T-cell (primary cell): Measurements from ENCODE around the gene ERCC8. TPM values are rescaled to one million over a fixed set of nuclear protein-coding genes. Genes with fewer than 3 reads are reported as not detected.

ENCODE experiments used
- ATAC-seq, 4 experiments: fragments of 200-7000 bp in 3 of 4; fragments of 150-1000 bp in 1 of 4; cut with Tn5 transposase; replicated peaks in 1 of 4; 1 replicate in 3 of 4; 2 replicates in 1 of 4; pipeline ENCODE4 v1.10.0; 2021; ENCODE audit warnings: moderate library complexity in 3 of 4, mild to moderate bottlenecking in 2 of 4, moderate number of reproducible peaks in 1 of 4
- CTCF ChIA-PET, 2 donors: fragments of 300-600 bp; sonication (Branson Sonifier 250); formaldehyde crosslinking; loops; one replicate each; lab custom pipeline; 2022; ENCODE audit warnings: antibody characterized with exemption in 2 of 2; lab: Charles Lee
- POLR2A ChIA-PET, 2 donors: fragments of 300-600 bp; sonication (Branson Sonifier 250); formaldehyde crosslinking; loops; one replicate each; lab custom pipeline; 2022; ENCODE audit warnings: antibody characterized with exemption in 2 of 2; lab: Charles Lee
- DNase-seq, 35 experiments: peaks; one replicate each; pipeline versions ENCODE4 v3.0.0 to v3.0.0-alpha.2; 2013 to 2023
- H3K27ac ChIP-seq: one replicate; pipeline ENCODE4 v1.5.1; 2013; ENCODE audit warnings: low read length
- H3K27me3 ChIP-seq, 2 experiments: replicated peaks in 1 of 2; 1 replicate in 1 of 2; 2 replicates in 1 of 2; pipeline versions ENCODE4 v1.6.1 to v1.7.0; 2013; ENCODE audit warnings: low read length in 1 of 2, mixed read lengths in 1 of 2; ENCODE audit not compliant: control insufficient read depth in 2 of 2, insufficient read depth in 2 of 2; ENCODE audit errors: extremely low read depth in 1 of 2
- H3K36me3 ChIP-seq, 2 donors: 1 replicate in 1 of 2; 2 replicates in 1 of 2; pipeline versions ENCODE4 v1.6.1 to v1.7.0; 2013; ENCODE audit warnings: low read length in 1 of 2; ENCODE audit not compliant: control insufficient read depth in 2 of 2, insufficient read depth in 1 of 2; ENCODE audit errors: extremely low read depth in 1 of 2
- H3K4me1 ChIP-seq, 2 experiments: 1 replicate in 1 of 2; 2 replicates in 1 of 2; pipeline versions ENCODE4 v1.6.1 to v1.7.0; 2013; ENCODE audit warnings: low read length in 2 of 2, mixed read lengths in 1 of 2; ENCODE audit not compliant: insufficient read depth in 2 of 2, control insufficient read depth in 1 of 2; ENCODE audit errors: extremely low read depth in 1 of 2
- H3K4me3 ChIP-seq, 2 donors: 1 replicate in 1 of 2; 2 replicates in 1 of 2; pipeline versions ENCODE4 v1.5.1 to v1.7.0; 2013; ENCODE audit warnings: mild to moderate bottlenecking in 2 of 2, low read length in 1 of 2, moderate library complexity in 1 of 2; ENCODE audit not compliant: control insufficient read depth in 1 of 2; ENCODE audit errors: extremely low read depth in 1 of 2
- H3K9me3 ChIP-seq: 2 replicates; pipeline ENCODE4 v1.7.0; 2013
- H3K27ac Mint-ChIP-seq, 2 donors: one replicate each; pipeline ENCODE4 v1.8.0; 2020 to 2021; ENCODE audit warnings: mild to moderate bottlenecking in 2 of 2, mixed read lengths in 2 of 2
- H3K27me3 Mint-ChIP-seq, 2 donors: one replicate each; pipeline ENCODE4 v1.8.0; 2021 to 2022; ENCODE audit warnings: mixed read lengths in 2 of 2
- H3K36me3 Mint-ChIP-seq: one replicate; pipeline ENCODE4 v1.8.0; 2021; ENCODE audit warnings: mixed read lengths
- H3K4me1 Mint-ChIP-seq, 3 donors: one replicate each; pipeline ENCODE4 v1.8.0; 2020 to 2022; ENCODE audit warnings: mixed read lengths in 3 of 3, mild to moderate bottlenecking in 1 of 3
- H3K4me3 Mint-ChIP-seq, 3 donors: one replicate each; pipeline ENCODE4 v1.8.0; 2020 to 2022; ENCODE audit warnings: mild to moderate bottlenecking in 3 of 3, mixed read lengths in 3 of 3, moderate library complexity in 3 of 3
- H3K9me3 Mint-ChIP-seq, 3 donors: one replicate each; pipeline ENCODE4 v1.8.0; 2020 to 2022; ENCODE audit warnings: mixed read lengths in 3 of 3
- WGBS: methylation state at CpG from one replicate; pipeline ENCODE4 v1.1.5; 2013; ENCODE audit warnings: missing lambda C conversion rate; ENCODE audit not compliant: insufficient coverage; 5-methylcytosine and 5-hydroxymethylcytosine counted together
- total RNA-seq, 35 experiments: library from RNA in 6 of 35; stranded (reverse) in 6 of 35; fragments of 120-200 nt in 1 of 35; gene quantifications; one replicate each; pipeline versions ENCODE4 v1.2.1 to v1.2.4 and lab custom pipeline; 2013 to 2026

Gene ERCC8
- total RNA-seq, 5 donors from 2014 or later (not counting 1 experiment from before 2014, with no cell fraction given) = 6.8 to 10.1 (median 7.3) TPM

DNA sequence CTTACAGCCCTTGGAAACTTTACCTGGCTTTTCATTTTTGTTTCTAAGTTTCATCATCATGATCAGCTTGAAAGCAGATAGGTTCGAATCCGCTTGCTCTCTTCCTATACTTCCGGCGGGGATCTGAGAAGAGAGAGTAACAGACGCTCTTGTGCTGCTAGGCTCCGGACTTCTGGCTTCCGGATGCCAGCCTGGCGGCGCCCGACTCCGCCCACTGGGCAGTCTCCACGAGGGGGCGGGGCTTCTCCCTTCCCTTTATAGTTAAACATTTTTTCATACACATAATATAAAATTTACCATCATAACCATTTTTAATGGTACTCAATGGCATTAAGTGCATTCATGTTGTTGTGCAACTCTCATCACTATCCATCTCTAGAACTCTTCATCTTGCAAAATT, 51.3 kb downstream of the ERCC8 start:
- CTCF ChIA-PET = no interaction called here

DNA sequence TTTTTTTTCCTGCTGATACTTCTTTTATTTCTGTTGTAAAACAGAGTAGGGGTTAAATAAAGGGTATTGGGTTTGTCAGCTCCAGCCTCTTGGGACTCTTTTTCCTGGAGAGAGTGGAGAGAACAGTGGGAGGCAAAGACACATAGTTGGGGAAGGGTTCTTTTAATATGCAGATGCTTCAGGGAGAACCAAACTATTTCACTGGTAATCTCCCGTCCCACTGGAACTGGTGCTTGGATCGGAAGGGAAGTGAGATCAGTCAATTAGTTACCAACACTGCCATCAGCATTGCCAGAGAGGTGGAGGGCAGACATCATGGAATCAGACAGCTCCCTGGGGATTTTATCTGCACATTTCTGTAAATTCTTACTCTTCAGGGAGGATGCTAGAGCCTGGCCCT, 53.2 kb downstream of the ERCC8 start:
- CTCF ChIA-PET = no interaction called here
- peaks cover 56% of the 10 kb centered on the region for H3K36me3 Mint-ChIP-seq
- H3K27me3 ChIP-seq = no peaks in the 10 kb centered on the region

More for the DNA sequence above, 51.3 kb downstream of the ERCC8 start:
- no peaks in the 10 kb centered on the region for H3K4me1 Mint-ChIP-seq
- DNase-seq (no peak), ATAC-seq (no peak)
- H3K27me3 Mint-ChIP-seq = no peaks in the 10 kb centered on the region
- no peaks in the 10 kb centered on the region for H3K27me3 ChIP-seq
- no peak overlapping the region for H3K4me3 Mint-ChIP-seq
- peaks cover 12 to 14% of the 10 kb centered on the region in 2 donors for H3K36me3 ChIP-seq
- H3K9me3 Mint-ChIP-seq = no peaks in the 10 kb centered on the region
- H3K36me3 Mint-ChIP-seq = peaks cover 57% of the 10 kb centered on the region
- H3K27ac ChIP-seq = no peak overlapping the region
- H3K27ac Mint-ChIP-seq = no peak overlapping the region
- WGBS = 97% methylated on average over 10 of the region's 13 CpGs
- H3K4me3 ChIP-seq = no peak overlapping the region
- H3K4me1 ChIP-seq = no peaks in the 10 kb centered on the region
- H3K9me3 ChIP-seq = no peaks in the 10 kb centered on the region
- POLR2A ChIA-PET = no interaction called here

DNA sequence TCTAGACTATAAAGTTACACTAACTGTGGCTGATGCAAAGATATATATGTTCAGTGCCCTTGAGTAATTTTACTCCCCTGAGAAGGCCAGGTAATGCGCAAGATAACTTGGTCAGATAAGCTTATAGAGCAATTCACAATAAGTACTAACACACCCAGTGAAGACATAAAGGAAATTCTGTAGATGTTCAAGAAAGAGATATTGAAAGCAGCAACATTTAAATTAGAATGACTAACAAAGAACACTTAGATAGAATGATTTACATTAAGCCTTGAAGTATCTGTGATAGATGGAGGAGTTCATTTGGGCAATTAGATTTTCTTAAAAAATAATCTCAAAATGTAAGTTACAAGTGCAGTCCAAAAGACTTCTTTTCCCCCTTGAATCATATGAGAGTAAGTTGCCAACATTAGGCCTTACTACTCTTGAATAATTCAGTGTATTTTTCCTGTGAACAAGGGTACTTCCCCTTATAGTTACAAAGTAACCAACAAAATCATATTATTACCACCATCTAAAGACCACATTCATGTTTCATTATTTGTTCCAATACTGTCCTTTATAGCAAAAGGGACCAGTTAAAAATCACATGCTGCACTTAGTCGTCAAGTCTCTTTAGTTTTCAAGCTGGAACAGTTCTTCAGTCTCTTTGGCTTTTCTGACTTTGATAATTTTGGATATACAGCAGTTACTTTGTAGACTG, 56.4 kb downstream of the ERCC8 start:
- Histone ChIP-seq H3K9me3 (no peaks in the 10 kb centered on the region), H3K27ac (no peak overlapping the region), H3K4me3 (no peak overlapping the region), H3K27me3 (no peaks in the 10 kb centered on the region), H3K36me3 (peaks cover 4 to 11% of the 10 kb centered on the region in 2 donors), H3K4me1 (no peaks in the 10 kb centered on the region)
- Mint-ChIP-seq H3K27ac (no peak overlapping the region), H3K4me1 (no peaks in the 10 kb centered on the region), H3K9me3 (no peaks in the 10 kb centered on the region), H3K36me3 (peaks cover 43% of the 10 kb centered on the region), H3K4me3 (no peak overlapping the region), H3K27me3 (no peaks in the 10 kb centered on the region)
- 88% methylated on average over 1 of the region's 2 CpGs for WGBS
- no peak for ATAC-seq
- ChIA-PET CTCF (no interaction called here), POLR2A (no interaction called here)
- DNase-seq = no peak

More for the DNA sequence above, 53.2 kb downstream of the ERCC8 start:
- no peak overlapping the region for H3K27ac Mint-ChIP-seq
- 100% methylated on average over 2 of the region's 2 CpGs for WGBS
- Histone ChIP-seq H3K4me3 (no peak overlapping the region), H3K36me3 (peaks cover 7 to 14% of the 10 kb centered on the region in 2 donors), H3K4me1 (no peaks in the 10 kb centered on the region), H3K9me3 (no peaks in the 10 kb centered on the region), H3K27ac (no peak overlapping the region)
- POLR2A ChIA-PET = interaction anchor here in 1 of 2 donors (0.6 kb wide), 1 partner anchor 14 kb away, joined by 6 read pairs; no protein-coding TSS in a partner anchor
- H3K4me3 Mint-ChIP-seq = no peak overlapping the region
- ATAC-seq (no peak), DNase-seq (no peak)
- no peaks in the 10 kb centered on the region for H3K4me1 Mint-ChIP-seq
- H3K9me3 Mint-ChIP-seq = no peaks in the 10 kb centered on the region
- no peaks in the 10 kb centered on the region for H3K27me3 Mint-ChIP-seq

DNA sequence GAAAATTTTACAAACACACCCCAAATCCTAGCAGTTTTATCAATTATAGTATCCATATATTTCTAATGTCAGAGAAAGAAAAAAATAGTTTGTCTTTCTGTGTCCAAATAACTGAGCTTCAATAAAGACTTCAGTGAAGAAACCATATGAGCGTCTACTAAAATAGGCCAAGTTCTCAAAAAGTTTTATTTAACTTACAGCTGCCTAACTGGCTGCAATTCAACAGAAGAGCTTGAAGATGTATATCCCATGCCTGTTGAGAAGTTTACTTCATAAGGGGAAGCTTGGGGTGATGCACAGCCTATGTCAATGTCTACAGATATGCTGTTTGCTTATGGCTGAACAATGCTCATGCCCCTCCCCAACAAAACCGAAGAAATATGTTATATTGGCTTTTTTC, 57.1 kb downstream of the ERCC8 start:
- DNase-seq (no peak), ATAC-seq (no peak)
- CTCF ChIA-PET = no interaction called here
- H3K4me1 Mint-ChIP-seq = no peaks in the 10 kb centered on the region
- H3K36me3 Mint-ChIP-seq = peaks cover 42% of the 10 kb centered on the region
- no peak overlapping the region for H3K27ac ChIP-seq
- no CpG with 5 or more reads among the region's 2 CpGs for WGBS
- no peak overlapping the region for H3K27ac Mint-ChIP-seq
- POLR2A ChIA-PET = no interaction called here
- peaks cover 0 to 6% of the 10 kb centered on the region in 2 donors for H3K36me3 ChIP-seq
- H3K4me1 ChIP-seq = no peaks in the 10 kb centered on the region
- H3K9me3 Mint-ChIP-seq = no peaks in the 10 kb centered on the region
- no peak overlapping the region for H3K4me3 ChIP-seq
- H3K4me3 Mint-ChIP-seq = no peak overlapping the region
- H3K27me3 Mint-ChIP-seq = no peaks in the 10 kb centered on the region
- H3K9me3 ChIP-seq = no peaks in the 10 kb centered on the region
- no peaks in the 10 kb centered on the region for H3K27me3 ChIP-seq

DNA sequence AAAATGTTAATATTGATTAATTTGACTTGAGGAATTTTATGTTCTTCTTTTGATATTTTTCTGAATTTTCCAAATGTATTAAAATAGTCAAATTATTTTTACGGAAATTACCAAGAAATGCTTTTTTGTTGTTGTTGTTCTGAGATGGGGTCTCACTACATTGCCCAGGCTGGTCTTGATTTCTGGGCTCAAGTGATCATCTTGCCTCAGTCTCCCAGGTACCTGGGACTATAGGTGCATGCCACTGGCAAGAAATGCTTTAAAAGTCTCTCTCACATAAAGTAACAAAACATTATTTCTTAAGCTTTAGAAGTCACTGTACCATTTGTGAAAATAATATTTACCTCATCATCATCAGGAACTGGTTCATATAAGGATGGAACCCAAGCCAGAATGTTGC, 57.8 kb downstream of the ERCC8 start:
- no peak overlapping the region for H3K27ac Mint-ChIP-seq
- H3K36me3 Mint-ChIP-seq = peaks cover 40% of the 10 kb centered on the region
- CTCF ChIA-PET = no interaction called here
- POLR2A ChIA-PET = no interaction called here
- H3K27me3 Mint-ChIP-seq = no peaks in the 10 kb centered on the region
- no CpG with 5 or more reads among the region's 1 CpG for WGBS
- no peaks in the 10 kb centered on the region for H3K27me3 ChIP-seq
- no peaks in the 10 kb centered on the region for H3K4me1 ChIP-seq
- H3K4me1 Mint-ChIP-seq = no peaks in the 10 kb centered on the region
- no peak overlapping the region for H3K4me3 Mint-ChIP-seq
- H3K9me3 Mint-ChIP-seq = no peaks in the 10 kb centered on the region
- H3K4me3 ChIP-seq = no peak overlapping the region
- no peaks in the 10 kb centered on the region for H3K9me3 ChIP-seq
- H3K27ac ChIP-seq = no peak overlapping the region
- DNase-seq (no peak), ATAC-seq (no peak)
- H3K36me3 ChIP-seq = peaks cover 0 to 9% of the 10 kb centered on the region in 2 donors

DNA sequence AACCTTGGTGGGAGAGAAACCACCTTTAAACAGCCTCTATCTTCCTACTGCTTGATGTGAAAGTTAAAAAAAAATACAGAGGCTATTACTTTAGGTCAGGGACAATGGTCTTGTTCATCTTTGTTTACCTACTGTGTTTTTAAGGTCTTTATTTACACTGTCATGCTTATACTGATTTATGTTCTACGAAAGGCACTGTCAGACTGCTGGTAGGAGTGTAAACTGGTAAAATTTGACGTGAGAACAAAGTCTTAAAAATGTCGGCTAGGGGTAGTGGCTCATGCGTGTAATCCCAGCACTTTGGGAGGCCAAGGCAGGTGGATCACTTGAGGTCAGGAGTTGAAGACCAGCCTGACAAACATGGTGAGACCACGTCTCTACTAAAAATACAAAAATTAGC, 58.7 kb downstream of the ERCC8 start:
- Mint-ChIP-seq H3K36me3 (peaks cover 43% of the 10 kb centered on the region), H3K27ac (no peak overlapping the region)

More for the DNA sequence above, 58.7 kb downstream of the ERCC8 start:
- no peak overlapping the region for H3K27ac ChIP-seq
- peaks cover 0 to 9% of the 10 kb centered on the region in 2 donors for H3K36me3 ChIP-seq
- no peaks in the 10 kb centered on the region for H3K4me1 Mint-ChIP-seq
- H3K4me3 ChIP-seq = no peak overlapping the region
- 95% methylated on average over 4 of the region's 5 CpGs for WGBS
- ATAC-seq = no peak
- no peaks in the 10 kb centered on the region for H3K27me3 Mint-ChIP-seq
- H3K4me3 Mint-ChIP-seq = no peak overlapping the region
- no peaks in the 10 kb centered on the region for H3K9me3 Mint-ChIP-seq
- DNase-seq = no peak
- ChIA-PET POLR2A (no interaction called here), CTCF (no interaction called here)
- H3K9me3 ChIP-seq = no peaks in the 10 kb centered on the region
- no peaks in the 10 kb centered on the region for H3K4me1 ChIP-seq
- H3K27me3 ChIP-seq = no peaks in the 10 kb centered on the region
